ENCODE measurements around the gene SPOPL. TPM values are rescaled to one million over a fixed set of nuclear protein-coding genes. Genes with fewer than 3 reads are reported as not detected.

Gene SPOPL
- total RNA-seq, 1 experiment from 2014 or later: 13.6 TPM

DNA sequence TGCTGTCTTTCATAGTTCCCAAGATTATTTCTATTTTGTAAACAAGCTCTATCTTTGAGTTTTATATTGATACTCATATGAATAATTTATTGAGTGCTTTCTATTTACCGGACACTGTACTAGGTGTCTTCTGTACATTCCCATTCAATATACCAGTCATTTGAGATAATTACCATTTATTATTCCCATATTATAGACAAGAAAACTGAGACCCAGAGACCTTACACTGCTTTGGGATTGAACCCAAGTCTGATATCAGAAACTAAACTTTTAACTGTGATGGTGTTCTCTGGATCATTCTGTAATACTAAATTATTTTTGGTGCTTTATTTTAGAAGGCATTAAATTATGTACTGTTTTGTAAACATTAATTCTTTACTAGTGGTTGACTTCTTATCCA is 17.3 kb downstream of the SPOPL start:
- no peaks in the 10 kb centered on the region for H3K79me1 ChIP-seq (ENCODE audit: insufficient read depth, low read depth, low read length, poor library complexity, severe bottlenecking)
- no peak overlapping the region for H2BK15ac ChIP-seq (ENCODE audit: low read depth, low read length)
- no peaks in the 10 kb centered on the region for H3K23me2 ChIP-seq (ENCODE audit: insufficient read length, low read depth, low read length, poor library complexity, severe bottlenecking)
- H2BK120ac ChIP-seq (ENCODE audit: low read depth, low read length, poor library complexity, severe bottlenecking): no peak overlapping the region
- peaks cover 15% of the 10 kb centered on the region; the same call in 1 of the 2 replicates for H3K79me2 ChIP-seq (ENCODE audit: insufficient read depth, low read length)
- H4K20me1 ChIP-seq (ENCODE audit: control insufficient read depth, insufficient read depth, insufficient read length): no peaks in the 10 kb centered on the region
- no peak overlapping the region for H3K14ac ChIP-seq (ENCODE audit: insufficient read depth, low read length)
- H3K18ac ChIP-seq (ENCODE audit: insufficient read length, low read depth, low read length): no peak overlapping the region
- no peak overlapping the region for H3T11ph ChIP-seq (ENCODE audit: low read length)
- no peak for DNase-seq
- H3K4me1 ChIP-seq (ENCODE audit: insufficient read depth, low read length): peaks cover 5% of the 10 kb centered on the region; the same call in 1 of the 2 replicates
- Mint-ChIP-seq H3K27me3 (ENCODE audit: low read depth) (no peaks in the 10 kb centered on the region), H3K27ac (no peak overlapping the region), H3K36me3 (ENCODE audit: insufficient read depth in 1 of 3, low read depth in 3 of 3) (peaks cover 10 to 14% (median 13%) of the 10 kb centered on the region in 3 experiments; a peak in 6 of 7 replicates), H3K4me3 (no peak overlapping the region), H3K9me3 (peaks cover 4 to 9% of the 10 kb centered on the region in 2 experiments; a peak in 4 of 5 replicates), H3K4me1 (peaks cover 37 to 42% of the 10 kb centered on the region in 2 experiments)
- H3K9ac ChIP-seq (ENCODE audit: extremely low read depth, insufficient read length, low read length): no peak overlapping the region
- H2BK20ac ChIP-seq (ENCODE audit: low read depth, low read length, poor library complexity, severe bottlenecking): no peak overlapping the region
- H2BK12ac ChIP-seq (ENCODE audit: insufficient read length, low read depth, low read length): no peak overlapping the region
- H3K9me3 ChIP-seq (ENCODE audit: control insufficient read depth, low read depth, low read length): no peaks in the 10 kb centered on the region
- no peak overlapping the region for H4K91ac ChIP-seq (ENCODE audit: insufficient read length, low read depth, low read length)
- H2AK5ac ChIP-seq (ENCODE audit: insufficient read length, low read length): no peak overlapping the region
- H2BK5ac ChIP-seq (ENCODE audit: insufficient read length, low read length): no peak overlapping the region
- H3K56ac ChIP-seq (ENCODE audit: insufficient read length, low read depth, low read length): no peak overlapping the region
- no peak overlapping the region for H3K4ac ChIP-seq (ENCODE audit: low read depth, low read length)
- no peak overlapping the region for H3K27ac ChIP-seq (ENCODE audit: insufficient read length, low read depth, low read length)
- no peaks in the 10 kb centered on the region for H3K27me3 ChIP-seq (ENCODE audit: insufficient read depth, low read length)
- TF ChIP-seq CTCF (conservative IDR thresholded peaks at IDR 0.05): no peak
- H4K8ac ChIP-seq (replicated peaks; ENCODE audit: insufficient read length, low read depth, low read length): no peak overlapping the region
- no peak overlapping the region for H3K4me2 ChIP-seq (ENCODE audit: insufficient read depth, insufficient read length, low read length)
- no CpG with 5 or more reads among the region's 1 CpG for WGBS (ENCODE audit: extremely low coverage, insufficient read length, low lambda C conversion rate)
- H4K5ac ChIP-seq (ENCODE audit: insufficient read length, low read depth, low read length): no peak overlapping the region
- no peak overlapping the region for H3K23ac ChIP-seq (ENCODE audit: insufficient read length, low read depth, low read length)
- H2AFZ ChIP-seq (ENCODE audit: low read length): no peak overlapping the region
